ENCODE results near the gene SMCO4.

GRCh38 chr11:93480256-93480655 is 62.9 kb downstream of the SMCO4 start:
- TF ChIP-seq CTCF (IDR thresholded peaks at IDR 0.05; ENCODE audit: insufficient read depth, low read length, poor library complexity, severe bottlenecking) (no peak), EZH2phosphoT487 (conservative IDR thresholded peaks at IDR 0.05; ENCODE audit: low read length) (no peak)

Data from SU-DHL-6 (cell line).